CD4-positive, alpha-beta memory T cell (primary cell): Measurements from ENCODE around the gene CRABP2. TPM values are rescaled to one million over a fixed set of nuclear protein-coding genes. Genes with fewer than 3 reads are reported as not detected.

ENCODE experiments used
- CTCF ChIA-PET: fragments of 350-600 bp; sonication (Branson Sonifier 250); formaldehyde crosslinking; loops from one replicate; lab custom pipeline; 2021; ENCODE audit warnings: inconsistent platforms; ENCODE audit not compliant: partially characterized antibody; lab: Charles Lee
- POLR2A ChIA-PET: fragments of 350-600 bp; sonication (Branson Sonifier 250); formaldehyde crosslinking; loops from one replicate; lab custom pipeline; 2021; ENCODE audit not compliant: partially characterized antibody; lab: Charles Lee
- DNase-seq, 5 donors: peaks; one replicate each; pipeline versions ENCODE4 v3.0.0 to v3.0.0-alpha.2; 2020 to 2022; ENCODE audit warnings: mixed read lengths in 1 of 5
- H3K27ac ChIP-seq: one replicate; pipeline ENCODE4 v1.7.0; 2013; ENCODE audit warnings: low read depth, low read length
- H3K27me3 ChIP-seq: 2 replicates; pipeline ENCODE4 v1.7.0; 2013; ENCODE audit warnings: mild to moderate bottlenecking, low read length, moderate library complexity; ENCODE audit not compliant: insufficient read depth
- H3K36me3 ChIP-seq: 2 replicates; pipeline ENCODE4 v1.7.0; 2013; ENCODE audit warnings: mild to moderate bottlenecking, low read length, moderate library complexity; ENCODE audit not compliant: insufficient read depth
- H3K4me1 ChIP-seq: 2 replicates; pipeline ENCODE4 v1.7.0; 2013; ENCODE audit warnings: mild to moderate bottlenecking, low read length, moderate library complexity; ENCODE audit not compliant: insufficient read depth
- H3K4me3 ChIP-seq, 2 donors: one replicate each; pipeline ENCODE4 v1.7.0; 2013; ENCODE audit warnings: low read length in 2 of 2, mild to moderate bottlenecking in 1 of 2
- H3K9me3 ChIP-seq, 2 donors: one replicate each; pipeline ENCODE4 v1.7.0; 2013; ENCODE audit warnings: low read length in 2 of 2, control low read depth in 1 of 2; ENCODE audit not compliant: control insufficient read depth in 1 of 2
- H3K27ac Mint-ChIP-seq, 7 donors: one replicate each; pipeline ENCODE4 v1.8.0; 2020 to 2021; ENCODE audit warnings: mixed read lengths in 7 of 7, mild to moderate bottlenecking in 6 of 7, inconsistent platforms in 3 of 7, moderate library complexity in 3 of 7
- H3K27me3 Mint-ChIP-seq, 2 donors: one replicate each; pipeline ENCODE4 v1.8.0; 2020 to 2021; ENCODE audit warnings: mixed read lengths in 2 of 2
- H3K36me3 Mint-ChIP-seq, 2 donors: one replicate each; pipeline ENCODE4 v1.8.0; 2020 to 2021; ENCODE audit warnings: mixed read lengths in 2 of 2, inconsistent platforms in 1 of 2, mild to moderate bottlenecking in 1 of 2
- H3K4me1 Mint-ChIP-seq, 4 donors: one replicate each; pipeline ENCODE4 v1.8.0; 2020 to 2021; ENCODE audit warnings: mixed read lengths in 4 of 4, mild to moderate bottlenecking in 1 of 4
- H3K4me3 Mint-ChIP-seq, 8 donors: one replicate each; pipeline ENCODE4 v1.8.0; 2020 to 2021; ENCODE audit warnings: mixed read lengths in 8 of 8, mild to moderate bottlenecking in 7 of 8, moderate library complexity in 6 of 8, inconsistent platforms in 3 of 8
- H3K9me3 Mint-ChIP-seq, 8 donors: one replicate each; pipeline ENCODE4 v1.8.0; 2020 to 2021; ENCODE audit warnings: mixed read lengths in 8 of 8, mild to moderate bottlenecking in 5 of 8, inconsistent platforms in 3 of 8, moderate library complexity in 1 of 8
- intact Hi-C: fragments of 100-400 bp; cut with micrococcal nuclease; formaldehyde crosslinking; loops from one replicate; pipeline ENCODE4 v1.15.1; 2023
- polyA plus RNA-seq, 2 donors: library from polyadenylated mRNA; unstranded; fragments of 300-500 nt; fragmentation: Illumina TruSeq; gene quantifications; one replicate each; pipeline ENCODE4 v1.2.3, GENCODE V29; 2021
- total RNA-seq, 2 experiments: library from RNA; stranded (reverse); gene quantifications; one replicate each; pipeline ENCODE4 v1.2.3, GENCODE V29; 2021

CRABP2 gene
- total and polyA plus RNA-seq, 4 experiments from 2014 or later = 0.21 to 0.61 (median 0.55) TPM; not detected in 1

GRCh38 chr1:156696755-156697154 is 8.6 kb downstream of the CRABP2 start:
- Histone ChIP-seq H3K27me3 (peaks cover under 1% of the 10 kb centered on the region), H3K4me1 (peaks cover 14% of the 10 kb centered on the region), H3K4me3 (no peak overlapping the region), H3K27ac (no peak overlapping the region), H3K9me3 (no peaks in the 10 kb centered on the region), H3K36me3 (no peaks in the 10 kb centered on the region)
- intact Hi-C loops = no loop called here
- Mint-ChIP-seq H3K27ac (peak overlapping the region in 1 of 7 donors; percentile 24), H3K4me1 (peaks cover 3 to 9% (median 7%) of the 10 kb centered on the region in 4 donors), H3K9me3 (no peaks in the 10 kb centered on the region), H3K4me3 (no peak overlapping the region), H3K27me3 (peaks cover 26 to 43% of the 10 kb centered on the region in 2 donors), H3K36me3 (no peaks in the 10 kb centered on the region)
- no peak for DNase-seq
- ChIA-PET CTCF (interaction anchor here (1.1 to 2.1 kb wide), 2 partner anchors 9 to 29 kb away, joined by 3 to 6 read pairs; partner anchors contain the start of gene CRABP2), POLR2A (no interaction called here)

- intact Hi-C loops = no loop called here
- H3K27me3 ChIP-seq = peaks cover 22% of the 10 kb centered on the region
- peaks cover 15% of the 10 kb centered on the region for H3K4me1 ChIP-seq
- no peak overlapping the region for H3K27ac Mint-ChIP-seq
- no peaks in the 10 kb centered on the region for H3K36me3 ChIP-seq
- no peak overlapping the region for H3K27ac ChIP-seq
- H3K9me3 Mint-ChIP-seq = no peaks in the 10 kb centered on the region
- POLR2A ChIA-PET = no interaction called here
- H3K27me3 Mint-ChIP-seq = peaks cover 29 to 50% of the 10 kb centered on the region in 2 donors
- no peak for DNase-seq
- H3K9me3 ChIP-seq = no peaks in the 10 kb centered on the region
- H3K4me3 ChIP-seq = no peak overlapping the region
- no peak overlapping the region for H3K4me3 Mint-ChIP-seq
- peaks cover 3 to 12% (median 9%) of the 10 kb centered on the region in 4 donors for H3K4me1 Mint-ChIP-seq
- no peaks in the 10 kb centered on the region for H3K36me3 Mint-ChIP-seq
- CTCF ChIA-PET = interaction anchor here (1.6 to 11.7 kb wide), 3 partner anchors 8 to 33 kb away, joined by 3 to 314 read pairs (median 187); partner anchors contain the start of genes CRABP2, ISG20L2 and METTL25B
These were observed 10.8 kb downstream of the CRABP2 start for GRCh38 chr1:156694690-156694962.

GRCh38 chr1:156693848-156694689 is 11.3 kb downstream of the CRABP2 start:
- H3K4me3 Mint-ChIP-seq = no peak overlapping the region
- no peak for DNase-seq
- no peak overlapping the region for H3K27ac ChIP-seq
- no peaks in the 10 kb centered on the region for H3K36me3 ChIP-seq
- no peak overlapping the region for H3K4me3 ChIP-seq
- no peaks in the 10 kb centered on the region for H3K9me3 ChIP-seq
- H3K4me1 ChIP-seq = peaks cover 21% of the 10 kb centered on the region
- no peaks in the 10 kb centered on the region for H3K36me3 Mint-ChIP-seq
- H3K27ac Mint-ChIP-seq = no peak overlapping the region
- peaks cover 27% of the 10 kb centered on the region for H3K27me3 ChIP-seq
- H3K4me1 Mint-ChIP-seq = peaks cover 6 to 17% (median 13%) of the 10 kb centered on the region in 4 donors
- H3K27me3 Mint-ChIP-seq = peaks cover 31 to 53% of the 10 kb centered on the region in 2 donors
- intact Hi-C loops = no loop called here
- H3K9me3 Mint-ChIP-seq = no peaks in the 10 kb centered on the region
- ChIA-PET CTCF (interaction anchor here (1.6 to 11.7 kb wide), 3 partner anchors 9 to 34 kb away, joined by 3 to 314 read pairs (median 187); partner anchors contain the start of genes CRABP2, ISG20L2 and METTL25B), POLR2A (no interaction called here)

GRCh38 chr1:156692925-156693847 is 12.2 kb downstream of the CRABP2 start:
- H3K9me3 ChIP-seq = no peaks in the 10 kb centered on the region
- peaks cover 32 to 53% of the 10 kb centered on the region in 2 donors for H3K27me3 Mint-ChIP-seq
- intact Hi-C loops = no loop called here
- no peak overlapping the region for H3K27ac ChIP-seq
- DNase-seq = peak in 4 of 5 donors; percentile 11 to 49 (median 17)
- ChIA-PET POLR2A (no interaction called here), CTCF (interaction anchor here (1.6 to 11.7 kb wide), 4 partner anchors 10 to 35 kb away, joined by 3 to 314 read pairs (median 166); partner anchors contain the start of genes CRABP2, ISG20L2 and METTL25B)
- H3K4me1 Mint-ChIP-seq = peaks cover 6 to 19% (median 13%) of the 10 kb centered on the region in 4 donors
- no peak overlapping the region for H3K4me3 ChIP-seq
- H3K27ac Mint-ChIP-seq = no peak overlapping the region
- H3K36me3 ChIP-seq = no peaks in the 10 kb centered on the region
- H3K4me1 ChIP-seq = peaks cover 21% of the 10 kb centered on the region
- no peaks in the 10 kb centered on the region for H3K36me3 Mint-ChIP-seq
- H3K27me3 ChIP-seq = peaks cover 29% of the 10 kb centered on the region
- peak overlapping the region in 2 of 8 donors; percentile 4 to 32 for H3K4me3 Mint-ChIP-seq
- H3K9me3 Mint-ChIP-seq = no peaks in the 10 kb centered on the region

- H3K36me3 Mint-ChIP-seq = no peaks in the 10 kb centered on the region
- POLR2A ChIA-PET = no interaction called here
These were observed 12.9 kb downstream of the CRABP2 start for GRCh38 chr1:156692441-156692924.

GRCh38 chr1:156691665-156692440 is 13.5 kb downstream of the CRABP2 start:
- H3K27me3 ChIP-seq = peaks cover 29% of the 10 kb centered on the region
- no peaks in the 10 kb centered on the region for H3K9me3 ChIP-seq
- Mint-ChIP-seq H3K4me1 (peaks cover 6 to 19% (median 13%) of the 10 kb centered on the region in 4 donors), H3K27ac (peak overlapping the region in 1 of 7 donors; percentile 28), H3K9me3 (no peaks in the 10 kb centered on the region), H3K36me3 (no peaks in the 10 kb centered on the region), H3K27me3 (peaks cover 29 to 43% of the 10 kb centered on the region in 2 donors), H3K4me3 (peak overlapping the region in 1 of 8 donors; percentile 11)
- CTCF ChIA-PET = interaction anchor here (1.1 to 11.7 kb wide), 9 partner anchors 9 to 199 kb away, joined by 3 to 314 read pairs (median 44); partner anchors contain the start of genes CRABP2, INSRR, ISG20L2 and METTL25B
- no peaks in the 10 kb centered on the region for H3K36me3 ChIP-seq
- POLR2A ChIA-PET = interaction anchor here (0.9 to 3.4 kb wide), 2 partner anchors 15 to 23 kb away, joined by 3 to 35 read pairs; partner anchors contain the start of gene CRABP2
- intact Hi-C loops = no loop called here
- H3K4me3 ChIP-seq = no peak overlapping the region
- no peak for DNase-seq
- no peak overlapping the region for H3K27ac ChIP-seq
- peaks cover 21% of the 10 kb centered on the region for H3K4me1 ChIP-seq

More at GRCh38 chr1:156692441-156692924, 12.9 kb downstream of the CRABP2 start:
- Mint-ChIP-seq H3K27me3 (peaks cover 32 to 50% of the 10 kb centered on the region in 2 donors), H3K4me1 (peaks cover 6 to 19% (median 13%) of the 10 kb centered on the region in 4 donors), H3K27ac (peak overlapping the region in 1 of 7 donors; percentile 28), H3K4me3 (no peak overlapping the region), H3K9me3 (no peaks in the 10 kb centered on the region)
- no peaks in the 10 kb centered on the region for H3K9me3 ChIP-seq
- no peak overlapping the region for H3K4me3 ChIP-seq
- DNase-seq = no peak
- H3K4me1 ChIP-seq = peaks cover 21% of the 10 kb centered on the region
- no peaks in the 10 kb centered on the region for H3K36me3 ChIP-seq
- intact Hi-C loops = no loop called here
- CTCF ChIA-PET = interaction anchor here (1.1 to 11.7 kb wide), 5 partner anchors 10 to 35 kb away, joined by 3 to 314 read pairs (median 146); partner anchors contain the start of genes CRABP2, ISG20L2, METTL25B and NES
- H3K27me3 ChIP-seq = peaks cover 29% of the 10 kb centered on the region
- no peak overlapping the region for H3K27ac ChIP-seq
